GM13976 (cell line): ENCODE results near the gene APOBEC3H.
"Not testable (repeated sequence)": the region's sequence is repeated elsewhere in the genome, so short reads cannot be mapped to it uniquely, and the experiment has no call there.

Source experiments
- DNase-seq: peaks from one replicate; pipeline ENCODE4 v3.0.0; 2012; ENCODE audit warnings: low spot score
- in situ Hi-C: fragments of 300-500 bp; cut with MboI; formaldehyde crosslinking; loops from one replicate; pipeline ENCODE4 v1.12.0; 2022; ENCODE audit warnings: low sequenced_read_pairs, mixed read lengths, inconsistent platforms; ENCODE audit not compliant: unreplicated experiment
- TF ChIP-seq, protein P1 (sequence below): IDR thresholded peaks from 2 replicates; pipeline ENCODE4 v1.5.1; 2012; ENCODE audit warnings: borderline replicate concordance, mild to moderate bottlenecking; ENCODE audit not compliant: insufficient read depth; ENCODE audit errors: extremely low read depth, missing control alignments, control extremely low read depth

The APOBEC3H gene

GRCh38 chr22:39097098-39098020 lies at the start of gene APOBEC3H:
Gene APOBEC3H (plus strand): TSS chr22:39097244. CDS start chr22:39100279, 3,035 bp downstream.
- in situ Hi-C loops = no loop called here
- peak; percentile 60 for DNase-seq
- TF ChIP-seq, protein P1, sequence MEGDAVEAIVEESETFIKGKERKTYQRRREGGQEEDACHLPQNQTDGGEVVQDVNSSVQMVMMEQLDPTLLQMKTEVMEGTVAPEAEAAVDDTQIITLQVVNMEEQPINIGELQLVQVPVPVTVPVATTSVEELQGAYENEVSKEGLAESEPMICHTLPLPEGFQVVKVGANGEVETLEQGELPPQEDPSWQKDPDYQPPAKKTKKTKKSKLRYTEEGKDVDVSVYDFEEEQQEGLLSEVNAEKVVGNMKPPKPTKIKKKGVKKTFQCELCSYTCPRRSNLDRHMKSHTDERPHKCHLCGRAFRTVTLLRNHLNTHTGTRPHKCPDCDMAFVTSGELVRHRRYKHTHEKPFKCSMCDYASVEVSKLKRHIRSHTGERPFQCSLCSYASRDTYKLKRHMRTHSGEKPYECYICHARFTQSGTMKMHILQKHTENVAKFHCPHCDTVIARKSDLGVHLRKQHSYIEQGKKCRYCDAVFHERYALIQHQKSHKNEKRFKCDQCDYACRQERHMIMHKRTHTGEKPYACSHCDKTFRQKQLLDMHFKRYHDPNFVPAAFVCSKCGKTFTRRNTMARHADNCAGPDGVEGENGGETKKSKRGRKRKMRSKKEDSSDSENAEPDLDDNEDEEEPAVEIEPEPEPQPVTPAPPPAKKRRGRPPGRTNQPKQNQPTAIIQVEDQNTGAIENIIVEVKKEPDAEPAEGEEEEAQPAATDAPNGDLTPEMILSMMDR = no peak

GRCh38 chr22:39049486-39049885 lies 47.6 kb upstream of the APOBEC3H start:
- in situ Hi-C loops, DNase-seq: not testable (repeated sequence)

- DNase-seq, in situ Hi-C loops: not testable (repeated sequence)
Measured at GRCh38 chr22:39051844-39052495, 45.1 kb upstream of the APOBEC3H start.

- DNase-seq = no peak
- TF ChIP-seq, protein P1 = no peak
- in situ Hi-C loops = no loop called here
Measured at GRCh38 chr22:39055658-39056057, 41.4 kb upstream of the APOBEC3H start.

- DNase-seq, in situ Hi-C loops: not testable (repeated sequence)
Measured at GRCh38 chr22:39061290-39061689, 35.8 kb upstream of the APOBEC3H start.

DNA sequence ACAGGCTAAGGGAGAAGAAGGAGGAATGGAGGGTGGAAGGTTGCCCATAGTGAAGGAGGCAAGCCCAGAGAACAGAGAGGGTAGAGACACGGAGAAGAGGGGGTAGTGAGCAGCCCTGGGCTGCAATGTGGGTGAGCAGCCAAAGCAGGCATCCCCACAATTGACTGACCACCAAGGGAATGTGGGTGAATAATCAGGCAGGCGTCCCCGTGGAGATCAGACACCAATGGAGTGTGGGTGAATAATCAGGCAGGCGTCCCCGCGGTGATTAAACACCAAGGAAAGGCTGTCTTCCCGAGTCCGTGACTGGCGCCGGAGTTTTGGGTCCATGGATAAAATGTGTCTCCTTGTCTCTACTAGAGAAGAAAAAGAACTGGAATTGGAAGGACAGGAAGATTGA lies 35.1 kb upstream of the APOBEC3H start:
- DNase-seq, in situ Hi-C loops: not testable (repeated sequence)

DNA sequence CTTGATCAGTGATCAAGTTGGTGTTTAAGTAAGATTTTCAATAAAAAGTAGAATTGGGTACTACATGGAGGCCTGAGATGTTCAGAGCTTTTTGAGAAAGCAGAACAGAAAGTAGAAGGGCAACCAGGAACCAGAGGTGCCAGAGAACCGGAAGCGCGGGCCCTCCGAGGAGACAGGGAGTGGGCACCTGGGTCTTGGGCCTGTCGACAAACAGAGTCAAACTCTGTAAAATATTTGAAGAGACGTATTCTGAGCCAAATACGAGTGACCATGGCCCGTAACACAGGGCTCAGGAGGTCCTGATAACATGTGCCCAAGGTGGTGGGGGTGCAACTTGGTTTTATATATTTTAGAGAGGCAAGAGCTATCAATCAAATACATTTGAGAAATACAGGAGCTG lies 33.1 kb upstream of the APOBEC3H start:
- in situ Hi-C loops, DNase-seq: not testable (repeated sequence)

GRCh38 chr22:39066442-39067276 lies 30.4 kb upstream of the APOBEC3H start:
- in situ Hi-C loops, DNase-seq: not testable (repeated sequence)

- TF ChIP-seq, protein P1 = no peak
- in situ Hi-C loops = no loop called here
Measured at GRCh38 chr22:39068033-39068785, 28.8 kb upstream of the APOBEC3H start.

More at GRCh38 chr22:39068033-39068785, 28.8 kb upstream of the APOBEC3H start:
- no peak for DNase-seq
